PFSK-1 (cell line): Measurements from ENCODE around the gene GRHL3.

ENCODE experiments used
- FOXP2 ChIP-seq: optimal IDR thresholded peaks from 2 replicates; pipeline ENCODE3; 2011; ENCODE audit warnings: borderline replicate concordance, control low read depth, inconsistent platforms; ENCODE audit not compliant: insufficient read depth; ENCODE audit errors: extremely low read length, extremely low read depth
- POLR2AphosphoS5 ChIP-seq: IDR thresholded peaks from 2 replicates; pipeline ENCODE4 v1.6.1; 2012; ENCODE audit warnings: low read depth, mild to moderate bottlenecking, control low read depth, low read length, moderate library complexity
- REST ChIP-seq, 2 experiments: IDR thresholded peaks; 2 replicates each; pipeline versions ENCODE4 v1.6.1 to v1.8.0; 2011 to 2012; ENCODE audit warnings: low read depth in 2 of 2, low read length in 2 of 2, control low read depth in 1 of 2, inconsistent platforms in 1 of 2, mild to moderate bottlenecking in 1 of 2, moderate library complexity in 1 of 2; ENCODE audit not compliant: insufficient read depth in 1 of 2
- SIN3A ChIP-seq: IDR thresholded peaks from 2 replicates; pipeline ENCODE4 v1.6.1; 2012; ENCODE audit warnings: mild to moderate bottlenecking, low read length, moderate library complexity, borderline replicate concordance; ENCODE audit not compliant: insufficient read depth
- TAF1 ChIP-seq: IDR thresholded peaks from 2 replicates; pipeline ENCODE4 v1.6.1; 2012; ENCODE audit warnings: low read length, control low read depth, borderline replicate concordance; ENCODE audit not compliant: insufficient read depth

GRHL3 gene

GRCh38 chr1:24289937-24290595 lies 29.1 kb upstream of the GRHL3 start:
- TF ChIP-seq SIN3A: no peak
- no peak for TF ChIP-seq POLR2AphosphoS5
- TF ChIP-seq FOXP2: no peak
- TF ChIP-seq TAF1: no peak
- no peak for TF ChIP-seq REST (IDR thresholded peaks at IDR 0.05; ENCODE audit: insufficient read depth in 1 of 2, low read depth in 2 of 2, low read length in 2 of 2)

DNA sequence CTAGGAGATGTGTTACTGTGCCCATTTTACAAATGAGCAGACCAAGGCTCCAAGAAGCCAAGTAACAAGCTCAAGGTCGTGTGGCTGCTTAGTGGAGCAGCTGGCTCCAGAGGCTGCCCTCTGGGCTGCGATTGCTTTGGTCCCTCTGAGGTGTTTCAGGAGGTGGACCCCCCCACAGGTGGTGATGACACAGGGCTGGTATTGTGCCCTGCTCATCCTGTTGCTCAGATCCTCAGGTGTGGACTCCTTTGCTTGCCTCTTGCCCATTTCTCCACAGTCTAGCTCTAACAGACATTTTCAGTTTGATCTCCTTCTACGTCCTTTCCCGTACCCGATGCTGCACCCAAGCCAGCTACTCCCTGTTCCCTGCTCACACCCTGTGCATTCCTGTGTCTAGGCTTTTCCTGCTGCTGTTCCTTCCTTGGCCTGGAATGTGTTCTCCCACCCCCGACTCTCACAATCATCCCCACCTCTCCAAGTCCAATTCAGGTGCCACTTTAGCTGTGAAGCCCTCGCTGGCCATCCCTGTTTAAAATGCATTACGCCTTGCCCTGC lies 28.1 kb upstream of the GRHL3 start:
- TF ChIP-seq POLR2AphosphoS5: no peak
- TF ChIP-seq TAF1: no peak
- no peak for TF ChIP-seq REST (IDR thresholded peaks at IDR 0.05; ENCODE audit: insufficient read depth in 1 of 2, low read depth in 2 of 2, low read length in 2 of 2)
- no peak for TF ChIP-seq FOXP2
- TF ChIP-seq SIN3A: no peak

GRCh38 chr1:24292103-24292502 lies 27.1 kb upstream of the GRHL3 start:
- TF ChIP-seq POLR2AphosphoS5 (no peak), FOXP2 (no peak), REST (IDR thresholded peaks at IDR 0.05; ENCODE audit: insufficient read depth in 1 of 2, low read depth in 2 of 2, low read length in 2 of 2) (no peak), TAF1 (no peak), SIN3A (no peak)

DNA sequence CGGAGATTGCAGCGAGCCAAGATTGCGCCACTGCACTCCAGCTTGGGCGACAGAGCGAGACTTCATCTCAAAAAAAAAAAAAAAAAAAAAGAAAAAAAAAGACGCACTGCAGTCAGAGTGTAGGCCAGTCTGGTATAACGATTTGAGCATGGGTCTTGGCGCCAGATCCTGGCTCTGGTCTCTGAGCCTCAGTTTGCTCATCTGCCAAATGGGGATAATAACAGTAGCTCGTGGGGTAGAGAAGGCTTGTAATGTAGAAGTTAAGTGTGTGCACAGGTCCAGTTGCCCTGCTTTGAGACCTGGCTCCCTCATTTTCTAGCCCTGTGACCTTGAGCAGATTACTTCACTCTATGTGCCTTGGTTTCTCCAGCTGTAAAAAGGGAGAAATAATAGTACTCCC lies 26.3 kb upstream of the GRHL3 start:
- no peak for TF ChIP-seq POLR2AphosphoS5
- no peak for TF ChIP-seq TAF1
- TF ChIP-seq FOXP2: no peak
- TF ChIP-seq SIN3A: no peak
- no peak for TF ChIP-seq REST (IDR thresholded peaks at IDR 0.05; ENCODE audit: insufficient read depth in 1 of 2, low read depth in 2 of 2, low read length in 2 of 2)
